HTERT RPE-1 (cell line): ENCODE results near the gene EFNA1.
"Not testable (repeated sequence)": the region's sequence is repeated elsewhere in the genome, so short reads cannot be mapped to it uniquely, and the experiment has no call there.

Experiments used
- in situ Hi-C: fragments of 300-500 bp; cut with MboI; formaldehyde crosslinking; loops from 4 replicates; pipeline ENCODE4 v1.14.3; 2020; ENCODE audit warnings: low sequenced_read_pairs

EFNA1 gene

DNA sequence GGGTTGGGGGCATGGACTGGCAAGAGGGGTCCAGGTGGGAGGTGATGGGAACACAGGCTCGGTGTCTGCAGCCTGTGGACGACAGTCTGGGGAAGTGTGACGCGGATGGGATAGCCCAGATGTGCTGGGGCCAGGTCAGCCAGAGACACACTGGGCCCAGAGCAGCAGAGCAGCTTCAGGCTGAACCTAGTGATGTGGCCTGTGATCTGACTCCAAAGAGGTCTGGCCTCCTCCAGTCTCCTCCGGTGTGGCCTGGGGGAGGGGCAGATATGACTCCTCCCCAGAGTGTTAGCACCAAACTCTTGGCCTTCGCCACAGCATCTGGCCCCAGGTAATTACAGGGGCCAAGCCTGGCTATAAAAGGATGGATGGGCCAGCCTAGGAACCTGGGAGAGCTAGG, 35.5 kb upstream of the EFNA1 start:
- in situ Hi-C loops, result no loop called here

DNA sequence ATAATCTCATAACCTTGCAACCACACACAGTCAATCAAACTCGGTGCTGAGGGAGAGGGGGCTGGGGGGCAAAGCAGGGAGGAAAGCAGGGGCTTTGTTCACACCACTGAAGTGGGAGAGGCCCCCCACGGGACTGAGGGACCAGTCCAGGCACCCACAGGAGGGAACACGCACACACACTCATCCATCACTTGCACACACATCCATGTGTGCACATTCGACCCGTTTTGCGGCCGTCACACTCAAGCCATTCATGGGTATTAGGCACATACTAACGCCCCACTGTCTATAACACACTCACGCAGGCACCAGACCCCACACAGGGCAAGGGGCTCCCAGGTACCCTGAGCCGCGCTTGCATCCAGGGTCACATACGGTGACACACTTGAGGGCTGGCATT, 35.0 kb upstream of the EFNA1 start:
- in situ Hi-C loops, result no loop called here

DNA sequence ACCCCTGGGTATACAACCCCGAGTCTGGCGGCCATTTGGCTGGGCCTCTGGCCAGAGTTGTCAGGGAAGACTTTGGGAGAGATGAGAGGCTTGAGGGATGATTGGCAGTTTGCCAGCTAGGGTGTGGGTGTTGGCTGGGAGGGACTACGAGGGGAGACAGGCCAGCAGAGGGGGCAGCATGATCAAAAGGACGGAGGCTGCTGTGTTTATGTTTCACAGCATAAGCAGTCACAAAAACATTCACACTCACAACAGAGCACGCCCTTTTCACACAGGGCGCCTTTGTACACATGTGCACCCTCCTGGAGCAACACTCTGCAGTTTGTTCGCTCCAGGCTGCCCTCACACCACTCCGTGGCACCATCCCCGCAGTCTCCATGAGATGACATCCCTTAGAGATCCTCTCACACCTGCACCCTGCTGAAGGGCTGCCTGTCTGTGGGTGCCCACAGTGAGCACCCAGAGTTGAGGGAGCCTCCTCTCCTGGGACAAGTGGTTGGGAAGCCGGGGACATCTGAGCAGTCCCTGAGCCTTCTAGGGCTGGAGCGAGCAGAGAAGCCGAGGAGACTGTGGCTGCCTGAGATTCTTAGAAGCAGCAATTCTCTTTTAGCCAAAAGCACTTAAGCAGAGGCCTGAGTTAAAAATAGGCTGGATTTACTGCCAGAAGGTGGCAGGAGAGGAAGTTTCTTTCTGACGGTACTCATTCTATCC, 33.6 kb upstream of the EFNA1 start:
- in situ Hi-C loops, result no loop called here

DNA sequence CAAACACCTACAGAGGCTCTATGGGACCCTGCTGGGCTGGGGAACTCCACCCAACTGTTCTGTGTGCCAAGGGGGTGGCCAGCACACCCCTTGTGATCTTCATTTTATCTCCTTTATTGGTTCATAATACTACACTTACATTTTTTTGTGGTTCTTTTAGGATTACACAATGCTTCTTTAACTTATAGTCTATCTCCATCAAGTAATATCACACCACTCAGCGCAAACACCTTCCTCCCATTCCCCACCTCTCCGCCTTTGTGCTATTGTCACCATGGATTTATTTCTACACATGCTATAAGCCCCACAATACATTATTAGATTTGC, 33.1 kb upstream of the EFNA1 start:
- in situ Hi-C loops, result no loop called here

DNA sequence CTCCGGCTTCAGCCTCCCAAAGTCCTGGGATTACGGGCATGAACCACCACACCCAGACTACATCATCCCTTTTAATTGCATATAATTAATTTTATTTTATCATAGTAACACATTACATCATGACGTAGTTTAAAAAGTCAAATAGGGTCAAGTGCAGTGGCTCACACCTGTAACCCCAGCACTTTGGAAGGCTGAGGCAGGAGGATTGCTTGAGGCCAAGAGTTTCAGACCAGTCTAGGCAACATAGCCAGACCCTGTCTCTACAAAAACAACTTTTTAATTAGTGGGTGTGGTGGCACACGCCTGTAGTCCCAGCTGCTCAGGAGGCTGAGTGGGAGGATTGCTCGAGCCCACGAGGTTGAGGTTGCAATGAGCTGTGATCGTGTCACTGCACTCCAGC, 28.3 kb upstream of the EFNA1 start:
- in situ Hi-C loops, result no loop called here

DNA sequence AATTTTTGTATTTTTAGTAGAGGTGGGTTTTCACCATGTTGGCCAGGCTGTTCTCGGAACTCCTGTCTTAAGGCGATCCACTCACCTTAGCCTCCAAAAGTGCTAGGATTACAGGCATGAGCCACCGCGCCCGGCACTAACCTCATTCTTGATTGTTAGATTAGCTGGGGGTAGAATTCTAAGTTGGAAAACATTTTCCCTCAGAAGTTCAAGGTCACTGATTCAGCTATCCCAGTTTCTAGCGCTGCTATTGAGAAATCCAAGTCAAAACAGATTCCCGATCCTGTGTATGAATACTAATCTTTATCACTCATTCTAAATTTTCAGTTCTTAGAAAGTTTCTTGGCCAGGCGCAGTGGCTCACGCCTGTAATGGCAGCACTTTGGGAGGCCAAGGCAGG, 24.4 kb upstream of the EFNA1 start:
- in situ Hi-C loops, result no loop called here

DNA sequence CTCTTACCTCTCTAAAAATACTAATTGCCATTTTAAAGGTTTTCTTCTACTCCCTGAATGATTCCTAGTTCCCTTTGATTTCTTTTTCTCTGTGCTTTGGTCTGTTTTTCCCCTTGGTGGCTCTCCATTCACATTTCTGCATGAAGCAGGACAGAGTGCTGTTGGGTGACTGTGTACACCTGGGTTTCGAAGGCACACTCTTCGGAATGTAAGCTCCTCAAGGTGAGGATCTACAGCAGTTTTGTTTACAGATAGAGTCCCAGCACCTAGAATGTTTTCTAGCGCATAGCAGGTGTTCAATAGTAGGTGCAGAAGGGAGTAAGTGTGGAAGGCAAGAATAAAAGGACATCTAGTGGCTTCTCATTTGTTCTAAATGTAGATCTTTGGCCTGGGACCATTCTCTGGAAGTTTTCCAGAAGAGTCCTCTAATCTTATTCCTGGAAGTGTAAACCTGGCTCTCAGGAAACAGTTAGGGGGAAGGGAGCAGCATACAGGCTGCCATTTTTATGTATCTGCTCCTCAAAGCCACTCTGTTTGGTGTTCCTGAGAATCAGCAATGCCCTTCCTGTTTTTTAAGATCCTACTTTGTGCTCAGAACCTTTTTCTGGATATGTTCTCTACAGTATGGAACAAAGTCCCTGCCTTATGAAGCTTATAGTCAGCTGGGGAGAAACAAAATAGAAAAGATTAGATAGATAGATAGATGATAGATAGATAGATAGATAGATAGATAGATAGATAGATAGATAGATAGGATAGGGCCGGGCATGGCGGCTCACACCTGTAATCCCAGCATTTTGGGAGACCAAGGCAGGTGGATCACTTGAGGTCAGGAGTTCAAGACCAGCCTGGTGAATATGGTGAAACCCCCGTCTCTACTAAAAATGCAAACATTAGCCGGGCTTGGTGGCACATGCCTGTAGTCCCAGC, 22.8 kb upstream of the EFNA1 start:
- in situ Hi-C loops, result no loop called here

DNA sequence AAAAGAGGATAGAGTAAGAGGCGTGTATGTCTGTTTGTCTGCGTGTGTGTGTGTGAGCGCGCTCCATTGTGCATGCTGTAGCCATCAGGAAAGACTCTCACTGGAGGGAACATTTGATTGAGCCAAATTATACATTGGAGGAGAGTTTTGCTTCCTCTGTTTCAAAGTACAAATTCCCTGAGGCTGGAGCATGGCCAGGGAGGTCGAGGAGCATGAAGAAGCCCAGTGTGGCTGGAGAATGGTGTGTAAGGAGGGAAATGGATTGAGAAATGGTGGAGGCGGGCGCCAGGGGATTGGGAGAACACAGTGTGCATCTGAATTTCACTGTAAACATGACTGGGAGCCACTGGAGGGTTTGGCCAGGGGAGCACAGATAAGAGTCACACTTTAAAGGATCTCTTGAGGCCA, 22.1 kb upstream of the EFNA1 start:
- in situ Hi-C loops, result no loop called here

DNA sequence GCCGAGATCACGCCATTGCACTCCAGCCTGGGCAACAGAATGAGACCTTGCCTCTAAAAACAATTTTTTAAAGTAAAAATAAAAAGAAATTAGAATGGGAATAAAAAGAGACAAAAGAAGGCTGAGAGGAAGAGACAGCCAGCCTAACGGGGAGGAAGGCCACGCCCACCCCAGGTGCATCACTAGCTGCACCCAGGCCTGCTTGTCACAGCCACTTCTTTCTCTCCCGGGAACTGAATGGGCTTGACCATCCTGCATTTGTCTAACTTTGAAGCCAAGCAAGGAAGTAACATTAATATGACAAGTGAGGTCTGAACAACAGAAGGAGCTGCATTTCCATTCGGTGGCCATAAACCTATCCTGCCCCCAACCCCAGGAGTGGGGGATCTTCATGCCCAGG, 20.8 kb upstream of the EFNA1 start:
- in situ Hi-C loops, result no loop called here

DNA sequence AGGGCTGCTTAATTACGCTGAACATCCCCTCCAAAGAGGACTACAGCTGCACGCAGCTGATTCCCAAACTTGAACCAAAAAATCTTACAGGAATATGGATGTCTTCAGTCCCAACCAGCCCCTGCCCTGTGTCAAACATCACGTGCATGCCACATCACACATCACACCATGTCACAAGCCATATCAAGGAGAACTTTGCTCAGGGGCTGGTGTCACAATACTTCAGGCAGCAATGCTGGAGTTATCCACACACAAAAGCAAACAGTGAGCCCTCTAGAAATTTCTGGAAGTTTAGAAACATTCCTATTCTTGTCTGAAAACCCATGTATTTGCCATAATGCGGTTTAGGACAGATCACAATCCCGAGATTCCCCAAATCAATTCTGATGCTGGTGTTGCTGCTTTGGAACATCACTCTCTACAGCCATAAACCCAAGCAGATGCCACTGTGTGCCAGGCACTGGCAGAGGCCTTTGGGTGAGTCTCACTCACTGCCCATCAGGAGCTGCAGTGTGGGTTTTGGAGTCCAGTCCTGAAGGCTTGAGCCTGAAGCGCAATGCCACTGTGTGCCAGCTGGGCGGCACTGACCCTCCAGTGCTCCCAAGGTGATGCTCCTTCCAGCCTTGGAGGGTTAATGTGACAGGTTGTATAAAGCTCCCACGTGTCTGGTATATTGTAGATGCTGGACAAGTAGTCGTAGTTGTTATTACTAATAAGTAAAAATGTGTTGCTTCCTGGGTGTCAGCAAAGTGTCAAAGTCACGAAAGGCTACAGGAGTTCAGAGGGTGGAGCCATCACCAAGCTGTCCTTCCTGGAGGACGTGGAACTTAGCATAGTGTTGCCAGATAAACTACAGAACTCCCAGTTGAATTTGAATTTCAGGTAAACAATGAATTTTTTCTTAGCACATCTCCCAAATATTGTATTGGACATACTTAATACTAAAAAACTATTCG, 20.1 kb upstream of the EFNA1 start:
- in situ Hi-C loops, result no loop called here

DNA sequence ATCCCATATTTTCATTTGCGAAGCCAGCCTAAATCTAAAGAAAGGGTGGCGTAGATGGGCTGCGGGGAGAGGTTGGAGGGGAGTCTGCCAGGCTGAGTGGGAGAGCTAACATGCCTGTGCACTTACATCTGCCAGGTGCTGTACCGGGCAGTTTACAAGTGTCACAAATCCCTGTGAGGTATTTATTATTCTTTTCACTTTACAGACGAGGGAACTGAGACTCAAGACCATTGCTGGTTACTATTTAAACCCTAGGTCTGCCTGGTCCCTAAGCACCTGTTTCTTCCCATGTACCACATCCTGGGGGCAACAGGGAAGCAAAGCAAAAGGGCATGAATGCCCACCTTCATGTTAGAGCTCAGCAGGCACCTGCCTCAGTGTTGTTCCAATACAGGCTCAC, 19.4 kb upstream of the EFNA1 start:
- in situ Hi-C loops, result no loop called here

DNA sequence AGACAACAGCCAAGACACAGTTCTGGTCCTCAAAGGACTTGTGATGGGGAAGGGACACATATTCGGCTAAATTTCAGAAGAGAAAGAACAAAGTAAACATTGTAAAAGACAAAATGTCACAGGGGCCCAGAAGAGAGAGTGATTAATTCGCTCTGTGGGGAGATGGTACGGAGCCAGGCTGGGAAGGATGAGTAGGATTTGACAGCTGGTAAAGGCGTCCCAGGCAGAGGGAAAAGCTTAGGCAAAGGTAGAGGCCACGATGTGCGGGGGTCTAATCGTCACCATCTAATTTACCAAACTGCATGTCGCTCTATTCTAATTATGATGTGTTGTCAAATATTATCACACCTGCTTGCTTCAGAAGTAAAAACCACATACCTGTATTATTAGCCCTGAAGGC, 17.3 kb upstream of the EFNA1 start:
- in situ Hi-C loops, result no loop called here

DNA sequence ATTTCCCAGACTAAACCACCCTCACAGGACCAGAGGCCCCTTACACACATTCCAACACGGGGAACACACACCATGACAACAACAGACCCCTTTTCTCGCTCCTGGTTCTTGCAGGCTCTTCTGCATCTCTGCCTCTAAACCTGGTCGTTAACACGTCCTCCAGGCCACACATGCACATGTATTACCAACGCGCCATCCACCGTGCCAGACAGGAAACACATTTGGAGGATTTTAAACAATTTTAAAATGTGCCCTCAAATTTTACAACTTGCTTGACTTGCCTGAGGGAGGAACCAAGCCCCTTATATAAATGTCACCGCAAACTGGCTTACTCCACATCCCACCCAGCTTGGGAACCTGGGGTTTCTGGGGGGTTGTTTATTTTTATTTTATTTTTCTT, 16.9 kb upstream of the EFNA1 start:
- in situ Hi-C loops, result no loop called here

DNA sequence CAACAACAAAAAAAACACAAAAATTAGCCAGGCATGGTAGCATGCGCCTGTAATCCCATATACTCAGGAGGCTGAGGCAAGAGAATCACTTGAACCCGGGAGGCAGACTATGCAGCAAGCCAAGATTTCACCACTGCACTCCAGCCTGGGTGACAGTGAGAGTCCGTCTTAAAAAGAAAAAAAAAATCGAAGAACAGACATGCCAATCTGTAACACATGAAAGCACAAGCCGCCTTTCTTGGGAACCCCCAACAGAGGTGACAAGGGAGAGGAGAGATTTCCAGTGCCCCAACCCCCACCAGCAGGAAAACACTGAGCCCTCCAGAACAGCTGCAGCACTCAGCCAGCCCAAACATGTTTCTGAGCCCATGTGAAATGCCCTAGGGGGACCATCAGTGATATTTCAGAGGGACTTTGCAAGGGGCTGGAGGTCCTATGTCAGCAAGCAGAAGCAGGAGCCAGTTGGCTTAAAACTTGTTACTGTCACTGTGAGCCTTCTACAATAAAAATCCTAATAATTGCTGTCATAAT, 14.2 kb upstream of the EFNA1 start:
- in situ Hi-C loops, result no loop called here

DNA sequence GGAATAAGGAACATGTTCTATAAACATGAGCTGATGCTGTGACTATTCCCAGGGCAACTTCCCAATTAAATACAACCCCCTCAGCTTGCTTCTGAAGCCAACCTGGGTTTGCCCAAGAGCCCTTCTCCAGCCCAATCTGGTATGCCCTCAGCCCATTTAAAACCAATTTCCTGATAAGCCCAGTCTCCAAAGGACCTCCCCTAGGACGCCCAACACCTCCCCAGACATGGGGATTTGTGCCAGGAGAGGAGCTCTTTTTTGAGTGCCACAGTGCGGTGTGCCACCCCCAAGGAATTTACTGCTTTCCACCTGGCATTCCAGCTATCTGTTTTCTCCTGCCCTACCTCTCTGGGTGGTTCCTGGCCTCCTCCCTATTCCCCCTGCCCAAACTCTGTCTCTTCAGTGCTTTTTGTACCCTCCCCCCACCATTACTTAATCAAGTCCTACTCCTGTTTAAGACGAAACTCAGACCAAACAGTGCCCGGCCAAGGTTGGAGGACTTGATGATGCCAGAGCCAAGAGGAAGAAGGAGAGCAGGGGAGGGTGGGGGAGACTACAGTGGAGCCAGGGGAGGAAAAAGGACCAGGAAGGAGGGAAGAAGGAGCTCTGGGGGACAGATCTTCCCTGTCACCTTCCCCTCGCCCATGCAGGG, 11.4 kb upstream of the EFNA1 start:
- in situ Hi-C loops, result no loop called here

DNA sequence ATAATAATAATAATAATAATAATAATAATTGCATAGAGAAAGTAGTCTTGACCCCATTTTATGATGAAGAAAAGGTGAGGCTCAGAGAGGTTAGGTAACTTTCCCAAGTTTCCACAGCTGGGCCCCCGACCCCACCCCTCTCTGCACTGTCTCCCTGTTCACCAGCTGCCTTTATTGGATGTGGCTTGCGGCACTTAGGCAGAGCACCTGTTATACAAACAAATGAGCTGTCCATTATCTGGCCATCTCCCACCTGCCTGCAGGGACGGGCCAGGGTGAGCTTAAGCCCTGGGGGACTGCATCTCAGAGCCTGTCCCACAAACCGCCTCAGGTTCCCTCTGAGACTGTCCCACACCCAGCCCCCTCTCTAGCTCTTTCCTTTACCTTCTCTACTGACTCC, 10.1 kb upstream of the EFNA1 start:
- in situ Hi-C loops, result no loop called here

DNA sequence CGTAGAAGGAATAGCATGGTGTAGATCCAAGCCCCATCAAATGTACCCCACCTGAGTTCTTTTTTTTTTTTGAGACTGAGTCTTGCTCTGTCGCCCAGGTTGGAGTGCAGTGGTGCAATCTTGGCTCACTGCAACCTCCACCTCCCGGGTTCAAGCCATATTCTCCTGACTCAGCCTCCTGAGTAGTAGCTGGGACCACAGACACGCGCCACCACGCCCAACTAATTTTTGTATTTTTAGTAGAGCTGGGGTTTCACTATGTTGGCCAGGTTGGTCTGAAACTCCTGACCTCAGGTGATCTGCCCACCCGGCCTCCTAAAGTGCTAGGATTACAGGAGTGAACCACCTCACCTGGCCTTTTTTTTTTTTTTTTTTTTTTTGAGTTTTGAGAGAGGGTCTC, 9.6 kb upstream of the EFNA1 start:
- in situ Hi-C loops, result not testable (repeated sequence)

DNA sequence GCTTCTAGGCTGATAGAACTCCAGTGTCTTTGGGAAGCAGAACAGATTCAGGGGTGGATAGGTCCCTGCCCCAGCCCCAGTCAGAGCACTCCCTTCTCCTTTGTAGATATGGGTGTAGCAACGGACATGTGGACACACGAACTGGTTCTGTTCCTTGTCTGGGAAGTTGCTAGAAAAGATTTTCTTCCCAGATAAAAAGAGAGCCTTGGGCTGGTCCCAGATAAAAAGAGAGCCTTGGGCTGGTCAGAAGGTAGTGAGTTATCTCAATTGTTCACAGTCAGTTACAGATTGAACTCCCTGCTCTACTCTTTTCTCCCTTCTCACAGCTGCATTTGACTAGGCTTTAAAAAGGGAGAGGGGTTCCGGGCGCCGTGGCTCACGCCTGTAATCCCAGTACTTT, 7.4 kb upstream of the EFNA1 start:
- in situ Hi-C loops, result no loop called here

DNA sequence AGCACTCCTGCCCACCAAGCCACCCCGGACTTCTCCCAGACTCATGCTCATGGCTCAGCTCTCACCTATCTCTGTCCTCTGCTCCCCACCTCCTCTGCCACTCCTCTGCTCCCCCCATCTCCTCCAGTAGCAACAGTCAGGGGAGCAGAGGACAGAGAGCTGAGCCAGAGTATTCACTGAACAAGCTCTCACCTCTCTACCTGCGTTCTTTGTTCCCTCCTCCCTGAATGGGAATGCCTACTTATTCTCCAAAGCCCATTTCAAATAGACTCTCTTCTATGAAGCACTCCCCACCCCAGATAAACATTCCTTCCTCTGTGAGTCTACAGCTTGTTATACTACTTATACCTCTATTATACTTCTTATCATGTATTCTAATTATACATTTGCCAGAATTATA, 6.4 kb upstream of the EFNA1 start:
- in situ Hi-C loops, result no loop called here

DNA sequence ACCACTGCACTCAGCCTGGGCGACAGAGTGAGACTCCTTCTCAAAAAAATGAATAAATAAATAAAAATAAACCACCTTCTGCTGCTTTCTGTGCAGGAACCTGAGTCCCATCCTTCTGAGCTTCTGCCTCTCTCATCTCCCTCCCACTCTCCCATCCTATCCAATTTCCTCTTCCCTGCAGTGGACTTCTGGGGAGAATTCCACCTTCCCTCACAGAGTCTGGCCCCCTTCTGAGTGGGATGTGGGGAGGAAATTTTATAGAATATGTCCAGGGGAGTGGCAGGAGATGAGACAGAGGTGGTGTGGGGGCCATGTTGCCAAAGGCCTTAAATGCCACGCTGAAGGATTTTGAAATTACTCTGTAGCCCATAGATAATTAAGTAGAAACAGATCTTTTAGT, 5.4 kb upstream of the EFNA1 start:
- in situ Hi-C loops, result no loop called here

DNA sequence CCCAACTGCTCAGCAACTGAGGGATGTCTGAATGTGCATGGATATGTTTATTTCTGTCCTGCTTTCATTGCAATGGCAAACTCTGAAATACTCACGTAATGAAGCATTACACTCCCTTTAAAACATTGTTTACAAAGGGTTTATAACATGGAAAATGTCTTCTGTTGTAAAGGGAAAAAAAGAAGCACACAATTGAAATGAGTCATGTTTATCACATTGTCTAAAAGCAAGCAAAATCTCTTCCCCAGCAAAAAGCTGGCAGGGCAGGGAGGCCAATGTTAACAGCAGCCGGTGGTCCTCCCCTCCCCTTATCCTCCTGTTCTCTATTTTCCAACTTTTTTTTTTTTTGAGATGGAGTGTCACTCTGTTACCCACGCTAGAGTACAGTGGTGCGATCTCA, 3.9 kb upstream of the EFNA1 start:
- in situ Hi-C loops, result no loop called here
